GM19452 (cell line): ENCODE results near the gene GMPS.
A peak's percentile ranks its signal among the peaks of the same experiment; 100 is the strongest.
"Not testable (repeated sequence)": the region's sequence is repeated elsewhere in the genome, so short reads cannot be mapped to it uniquely, and the experiment has no call there.

Source experiments
- ATAC-seq: cut with Tn5 transposase; IDR thresholded peaks from one replicate; pipeline ENCODE4 v1.9.1; 2021; ENCODE audit not compliant: unreplicated experiment

Gene GMPS

DNA sequence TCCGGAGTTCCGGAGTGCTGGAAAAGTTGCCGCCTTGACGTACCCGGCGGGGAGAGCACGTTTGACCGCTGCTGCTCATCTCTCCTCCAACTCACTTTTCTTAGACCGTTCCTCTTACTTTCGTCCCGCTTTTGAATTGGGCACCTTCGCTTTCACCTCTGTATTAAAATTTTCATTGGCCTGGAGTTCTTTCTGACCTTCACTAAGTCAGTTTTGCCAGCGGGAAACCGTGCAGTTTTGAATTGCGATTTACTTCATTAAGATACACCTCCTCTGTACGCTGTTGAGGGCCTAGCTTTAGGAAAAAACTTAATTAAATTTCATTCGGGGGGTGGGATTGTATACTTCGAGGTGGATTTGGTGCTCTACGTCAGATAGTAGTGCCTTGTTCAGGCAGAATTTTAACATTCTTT, 1.3 kb downstream of the GMPS start:
- peak; percentile 3 for ATAC-seq

DNA sequence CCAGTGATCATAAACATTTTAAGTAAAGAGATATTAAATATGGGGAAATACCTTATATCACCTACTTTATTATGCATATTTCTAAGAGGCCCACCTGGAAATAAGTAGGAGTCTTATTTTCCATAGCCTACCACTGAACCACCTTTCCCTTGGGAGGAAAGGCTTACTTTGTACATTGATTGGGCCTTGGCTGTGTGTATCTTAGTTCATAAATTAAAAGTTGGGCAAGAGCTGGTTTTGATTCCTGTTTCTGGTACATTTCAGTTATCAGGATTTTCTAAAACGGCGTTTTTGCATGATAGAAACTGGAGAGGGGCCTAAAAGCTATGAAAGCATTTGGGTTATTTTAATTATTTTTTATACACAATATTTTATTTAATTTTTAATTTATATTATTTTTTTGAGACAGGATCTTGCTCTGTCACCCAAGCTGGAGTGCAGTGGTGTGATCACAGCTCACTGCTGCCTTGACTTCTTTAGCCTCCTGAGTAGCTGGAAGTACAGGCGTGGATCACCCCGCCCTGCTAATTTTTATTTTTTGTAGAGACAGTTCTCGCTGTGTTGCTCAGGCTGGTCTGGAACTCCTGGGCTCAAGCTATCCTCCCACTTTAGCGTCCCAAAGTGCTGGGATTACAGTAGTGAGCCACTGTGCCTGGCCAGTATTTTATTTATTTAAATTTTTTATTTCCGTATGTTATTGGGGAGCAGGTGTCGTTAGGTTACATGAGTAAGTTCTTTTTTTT, 2.6 kb downstream of the GMPS start:
- no peak for ATAC-seq

DNA sequence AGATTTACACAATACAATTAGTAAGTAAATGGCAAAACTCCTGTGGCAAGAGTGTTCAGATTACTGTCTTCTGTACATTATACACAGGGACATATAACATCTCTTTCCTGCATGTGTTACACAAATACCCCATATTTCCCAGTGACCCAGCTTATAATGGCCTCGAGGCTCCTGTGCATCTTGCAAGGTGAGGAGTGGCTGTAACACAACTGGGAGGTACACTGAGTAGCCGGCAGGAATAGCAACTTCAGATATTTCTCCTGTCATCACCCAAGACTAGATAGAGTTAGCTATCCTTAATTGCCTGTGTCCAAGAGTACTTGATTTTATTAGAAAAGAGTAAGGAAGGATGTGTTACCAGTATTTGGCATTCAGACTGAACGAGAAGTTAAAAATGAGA, 5.6 kb downstream of the GMPS start:
- ATAC-seq = no peak

DNA sequence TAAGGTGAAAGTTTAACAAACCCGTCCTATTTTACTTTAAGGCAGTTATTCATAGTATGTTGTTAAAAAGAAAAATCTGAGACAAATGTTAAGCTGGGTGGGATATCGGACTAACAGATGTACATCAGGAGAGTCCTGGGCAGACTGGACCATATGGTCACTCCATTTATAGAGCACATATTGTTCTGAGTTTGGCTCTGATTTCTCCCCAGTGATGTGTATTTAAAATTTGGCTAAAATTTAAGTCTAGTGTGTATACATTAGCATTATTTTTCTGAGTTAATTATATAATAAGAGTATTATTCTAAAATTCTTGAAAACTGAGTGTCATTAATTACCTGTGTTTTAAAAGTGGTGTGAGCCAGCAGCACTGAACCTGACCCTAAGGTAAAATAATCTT, 6.1 kb downstream of the GMPS start:
- no peak for ATAC-seq

DNA sequence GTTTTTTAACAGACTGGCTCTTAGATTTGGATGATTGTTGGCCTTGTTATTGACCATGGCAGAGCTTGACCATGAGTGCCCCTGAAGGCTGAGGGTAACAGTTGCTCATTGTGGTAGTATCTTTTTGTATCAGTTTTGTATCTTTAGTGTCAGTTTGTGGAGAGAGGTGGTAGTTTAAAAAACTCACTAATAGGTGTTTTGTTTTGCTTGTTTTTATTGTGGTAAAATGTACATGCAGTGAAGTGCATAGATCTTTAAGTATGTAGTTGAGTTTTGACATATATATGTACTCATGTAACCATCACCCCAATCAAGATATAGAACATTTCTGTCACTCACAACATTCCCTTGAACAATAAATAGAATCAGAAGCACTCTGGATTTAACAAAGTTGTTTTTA, 9.8 kb downstream of the GMPS start:
- ATAC-seq = no peak

DNA sequence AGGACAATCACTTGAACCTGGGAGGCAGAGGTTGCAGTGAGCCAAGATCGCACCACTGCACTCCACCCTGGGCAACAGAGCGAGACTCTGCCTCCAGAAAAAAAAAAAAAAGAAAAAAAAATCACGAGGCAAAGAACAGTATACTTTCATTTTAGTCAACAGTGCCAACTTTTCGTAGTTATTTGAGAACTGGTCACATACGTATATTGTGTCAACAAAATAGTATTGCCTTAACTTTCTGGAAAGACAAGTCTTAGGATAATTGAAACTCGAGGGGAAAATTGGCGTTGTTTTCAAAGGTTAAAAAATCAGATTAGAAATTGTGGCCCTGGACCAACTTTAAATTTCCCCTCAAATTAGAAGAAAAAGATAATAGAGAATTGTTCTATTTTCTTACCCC, 13.8 kb downstream of the GMPS start:
- ATAC-seq = no peak

DNA sequence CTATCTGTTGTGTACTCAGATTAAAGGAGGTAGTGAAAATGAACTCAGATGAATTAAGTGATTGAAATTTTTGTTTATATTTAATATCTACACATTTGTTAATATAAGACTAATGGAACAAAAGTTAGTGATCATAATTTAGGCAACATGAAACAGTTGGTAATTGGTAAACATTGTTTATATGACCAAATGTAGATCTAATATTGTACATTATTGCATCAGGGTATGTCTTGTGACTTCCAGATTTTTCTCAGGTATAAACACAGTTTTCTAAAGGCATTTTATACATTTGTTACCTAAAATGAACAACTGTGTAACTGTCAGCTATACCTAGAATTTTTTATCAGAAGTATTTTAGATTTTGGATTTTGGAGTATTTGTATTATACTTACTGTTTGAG, 14.8 kb downstream of the GMPS start:
- ATAC-seq = no peak

DNA sequence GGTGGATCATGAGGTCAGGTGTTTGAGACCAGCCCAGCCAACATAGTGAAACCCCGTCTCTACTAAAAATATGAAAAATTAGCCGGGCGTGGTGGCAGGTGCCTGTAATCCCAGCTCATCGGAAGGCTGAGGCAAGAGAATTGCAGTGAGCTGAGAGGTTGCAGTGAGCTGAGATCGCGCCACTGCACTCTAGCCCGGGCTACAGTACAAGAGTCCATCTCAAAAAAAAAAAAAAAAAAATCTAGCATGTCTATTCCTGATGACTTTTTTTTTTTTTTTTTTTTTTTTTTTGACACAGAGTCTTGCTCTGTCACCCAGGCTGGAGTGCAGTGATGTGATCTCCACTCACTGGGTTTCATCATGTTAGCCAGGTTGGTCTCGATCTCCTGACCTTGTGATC, 15.9 kb downstream of the GMPS start:
- not testable (repeated sequence) for ATAC-seq

DNA sequence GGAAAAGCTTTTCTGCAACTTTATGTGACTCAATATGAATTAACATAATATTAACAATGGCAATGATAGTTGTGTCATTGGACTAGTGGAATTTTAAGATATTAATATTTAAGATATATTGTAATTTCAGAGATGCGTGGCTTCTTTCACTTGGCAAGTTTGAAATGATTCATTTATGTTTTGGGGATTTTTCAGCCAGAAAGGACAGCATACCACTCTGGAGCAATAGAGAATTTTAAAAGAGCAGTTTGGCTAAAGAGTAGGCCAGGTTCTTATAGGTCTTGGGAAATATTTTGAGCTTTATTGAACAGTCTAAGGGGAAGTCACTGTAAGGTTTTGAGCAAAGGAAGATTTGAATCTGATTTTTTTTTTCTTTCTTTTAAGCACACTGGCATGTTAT, 16.5 kb downstream of the GMPS start:
- ATAC-seq = no peak

DNA sequence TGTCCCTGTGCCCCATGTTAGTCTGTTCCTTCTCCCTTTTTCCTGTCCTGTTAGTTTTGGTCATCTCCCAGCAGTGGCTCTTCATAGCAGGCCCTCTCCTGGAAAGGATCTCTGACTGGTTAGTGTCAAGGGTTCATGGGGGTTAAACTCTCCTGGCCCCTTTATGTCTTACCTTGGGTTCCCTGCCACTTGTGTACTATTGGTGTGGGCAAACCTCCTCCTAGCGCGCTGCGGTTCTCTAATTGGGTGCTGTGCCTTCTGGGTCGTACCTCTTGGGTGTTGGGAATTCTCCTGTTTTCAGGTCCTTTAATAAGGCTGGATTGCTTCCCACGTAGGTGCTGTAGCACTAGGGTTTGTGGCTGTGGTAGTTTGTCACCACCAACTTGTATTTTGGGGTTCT, 18.8 kb downstream of the GMPS start:
- no peak for ATAC-seq

DNA sequence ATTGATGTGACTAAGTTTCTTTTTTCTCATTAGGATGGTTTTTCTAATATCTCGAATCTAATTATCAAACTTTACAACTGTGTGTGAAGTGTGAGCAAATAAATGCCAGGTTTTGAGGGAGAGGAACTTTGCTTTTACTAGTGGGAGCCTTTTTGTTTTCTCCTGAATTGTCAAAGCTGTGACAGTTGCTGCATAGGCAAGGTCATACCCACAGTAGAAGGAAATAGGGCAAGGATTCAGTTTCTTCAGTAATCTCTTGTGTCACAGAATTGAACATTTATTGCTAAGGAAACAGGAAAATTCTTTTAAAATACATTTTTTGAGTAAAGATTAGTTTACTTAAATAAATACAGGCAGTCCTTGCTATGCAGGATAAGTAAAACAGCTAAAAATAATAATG, 19.5 kb downstream of the GMPS start:
- ATAC-seq = no peak

DNA sequence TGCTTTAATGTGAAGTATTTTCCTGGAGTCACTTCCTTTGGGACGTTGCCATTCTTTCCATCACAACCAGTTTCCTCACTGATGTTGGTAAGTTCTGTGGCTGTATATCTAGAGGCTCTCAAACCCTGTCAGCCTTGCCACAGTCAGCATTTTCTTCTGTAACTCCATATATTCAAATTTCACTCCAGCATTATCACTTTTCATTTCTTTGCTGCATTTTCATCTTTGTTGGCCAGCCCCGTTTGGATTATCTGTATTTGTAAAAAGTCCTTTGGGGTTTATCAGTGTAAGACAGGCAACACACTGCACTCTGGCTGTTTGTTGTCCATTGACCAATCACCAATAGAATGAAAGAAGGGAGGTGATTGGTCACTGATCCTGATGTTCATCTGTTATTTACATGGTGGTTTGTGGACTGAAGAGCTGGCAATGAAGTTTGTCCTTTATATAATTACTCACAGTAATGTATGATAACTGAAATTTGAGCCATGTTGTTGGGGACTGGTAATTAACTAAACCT, 20.3 kb downstream of the GMPS start:
- ATAC-seq = no peak

DNA sequence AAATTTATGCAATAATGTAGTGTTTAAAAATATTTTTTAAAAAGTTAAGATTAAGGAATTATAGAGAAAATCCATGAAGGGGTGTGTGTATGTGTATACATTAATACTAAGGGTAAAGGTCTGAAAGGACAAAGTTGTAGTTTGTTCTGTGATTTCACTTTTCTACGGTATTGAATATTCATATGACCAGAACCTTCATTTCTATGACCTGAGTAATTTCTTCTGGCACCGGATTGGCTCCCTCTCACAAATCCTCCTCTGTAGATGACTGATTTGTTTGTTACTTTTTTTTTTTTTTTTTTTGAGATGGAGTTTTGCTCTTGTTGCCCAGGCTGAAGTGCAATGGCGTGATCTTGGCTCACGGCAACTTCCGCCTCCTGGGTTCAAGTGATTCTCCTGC, 20.9 kb downstream of the GMPS start:
- ATAC-seq = no peak

DNA sequence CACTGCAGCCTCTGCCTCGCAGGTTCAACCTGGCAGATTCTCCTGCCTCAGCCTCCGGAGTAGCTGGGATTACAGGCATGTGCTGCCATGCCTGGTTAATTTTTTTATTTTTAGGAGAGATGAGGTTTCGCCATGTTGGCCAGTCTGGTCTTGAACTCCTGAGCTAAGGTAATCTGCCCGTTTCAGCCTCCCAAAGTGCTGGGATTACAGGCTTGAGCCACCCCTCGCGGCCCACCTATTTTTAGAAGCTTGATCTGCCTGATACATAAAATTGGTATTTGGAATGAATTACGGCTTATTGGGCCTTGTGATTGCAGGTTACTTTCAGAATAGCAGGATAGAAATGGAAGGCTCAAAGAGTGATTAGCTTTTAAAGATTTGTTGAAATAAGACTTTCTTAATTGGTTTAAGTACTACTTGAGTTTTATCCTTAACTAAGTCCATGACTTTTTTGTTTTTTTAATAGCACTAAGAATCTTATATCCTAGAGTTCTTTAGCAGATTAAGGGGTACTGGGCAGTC, 25.0 kb downstream of the GMPS start:
- ATAC-seq = no peak

DNA sequence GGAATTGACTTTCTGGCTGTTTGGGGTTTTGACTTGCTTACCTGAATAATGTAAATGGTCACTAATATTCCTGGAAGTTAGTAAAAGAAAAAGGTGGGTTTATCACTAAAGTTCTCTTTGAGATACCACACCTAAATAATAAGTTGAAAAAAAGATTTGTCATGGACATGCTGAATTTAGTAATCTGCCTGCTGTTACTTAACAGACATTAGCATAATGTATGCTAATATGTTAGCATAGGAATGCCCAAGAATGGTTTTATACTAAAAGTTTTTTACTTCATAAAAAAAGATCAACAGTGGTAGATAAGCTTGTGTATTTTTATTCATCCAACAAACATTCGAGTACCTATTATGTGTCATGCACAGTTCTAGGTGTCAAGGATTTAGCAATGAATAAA, 36.5 kb downstream of the GMPS start:
- ATAC-seq = no peak

DNA sequence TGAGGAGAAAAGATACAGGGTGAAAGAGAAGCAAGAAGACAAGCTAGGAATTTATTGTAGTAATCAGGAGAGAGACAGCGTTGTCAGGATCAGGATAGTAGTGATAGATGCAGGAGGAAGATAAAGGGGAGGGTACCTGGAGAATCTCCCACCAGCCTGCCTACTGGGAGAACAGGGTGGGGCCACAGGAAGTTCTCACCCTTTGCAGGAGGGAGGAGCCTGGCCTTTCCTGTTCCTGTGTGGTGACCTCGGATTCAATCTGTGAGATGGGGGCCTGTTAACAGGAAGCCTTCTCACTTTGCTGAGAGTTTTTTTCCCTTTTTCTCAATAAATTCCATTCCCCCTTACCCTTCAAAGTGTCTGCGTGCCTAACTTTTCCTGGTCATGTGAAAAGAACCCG, 37.6 kb downstream of the GMPS start:
- no peak for ATAC-seq

DNA sequence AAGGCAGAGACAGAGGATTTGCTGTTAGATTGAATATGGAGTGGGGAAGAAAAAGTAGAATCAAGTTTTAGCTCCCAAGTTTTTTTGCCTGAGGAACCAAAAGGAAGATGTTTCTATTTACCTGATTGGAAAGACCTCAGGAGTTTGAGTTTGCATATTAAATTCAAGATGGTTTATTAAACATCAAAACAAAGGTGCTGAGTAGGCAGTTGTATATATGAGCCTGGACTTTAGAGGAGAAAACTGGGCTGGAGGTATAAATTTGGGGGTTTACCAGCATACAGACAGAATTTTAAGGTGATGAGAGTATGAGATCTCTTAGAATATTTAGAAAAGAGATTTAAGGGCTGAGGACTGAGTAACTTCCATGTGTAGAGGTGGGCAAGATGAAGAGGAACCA, 38.2 kb downstream of the GMPS start:
- no peak for ATAC-seq

DNA sequence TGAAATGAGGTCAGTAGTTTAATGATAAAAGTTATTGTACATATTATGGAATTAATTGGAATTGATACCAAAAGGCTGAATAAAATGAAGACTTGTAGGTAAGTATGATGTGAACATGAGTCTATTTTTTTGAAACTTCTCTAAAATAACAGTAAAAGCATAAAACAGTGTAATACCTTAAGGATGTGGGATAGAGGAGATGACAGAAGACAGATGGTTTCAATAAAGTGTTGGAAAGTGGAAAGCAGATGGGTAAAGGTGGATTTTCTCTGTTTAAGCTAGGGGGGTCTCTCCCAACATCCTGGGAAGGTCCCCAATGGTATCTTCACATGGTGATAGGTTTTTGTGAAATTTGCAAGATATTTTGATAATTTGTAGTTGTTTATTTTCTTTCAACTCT, 41.6 kb downstream of the GMPS start:
- ATAC-seq = no peak

DNA sequence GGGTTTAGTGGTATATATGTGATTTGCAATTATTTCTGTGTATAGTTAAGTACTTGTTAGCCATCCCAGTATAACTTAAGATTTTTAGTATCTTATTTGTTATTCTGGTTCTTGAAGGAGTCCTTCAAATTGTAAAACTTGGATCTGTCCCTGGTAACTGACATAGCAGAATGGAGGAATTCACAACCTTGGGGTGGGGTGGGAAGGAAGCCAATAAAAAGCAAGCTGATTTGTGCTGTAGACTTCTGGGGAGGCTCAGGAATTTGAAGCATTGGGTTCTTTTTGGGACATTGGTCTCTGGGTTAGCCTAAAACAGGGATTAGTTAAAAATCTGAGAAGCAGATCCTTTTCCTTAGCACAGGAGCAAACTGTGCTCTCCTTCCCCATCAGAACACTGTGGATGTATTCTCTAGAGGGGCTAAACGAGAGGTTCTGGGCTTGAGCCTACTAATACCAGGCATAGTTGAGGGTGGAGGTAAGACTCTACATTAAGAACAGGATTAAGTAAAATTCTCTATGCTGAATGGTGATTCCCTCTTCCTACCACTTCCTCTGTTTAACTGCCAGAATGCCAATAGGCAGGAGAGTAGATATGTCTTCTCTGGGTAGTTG, 42.2 kb downstream of the GMPS start:
- no peak for ATAC-seq

DNA sequence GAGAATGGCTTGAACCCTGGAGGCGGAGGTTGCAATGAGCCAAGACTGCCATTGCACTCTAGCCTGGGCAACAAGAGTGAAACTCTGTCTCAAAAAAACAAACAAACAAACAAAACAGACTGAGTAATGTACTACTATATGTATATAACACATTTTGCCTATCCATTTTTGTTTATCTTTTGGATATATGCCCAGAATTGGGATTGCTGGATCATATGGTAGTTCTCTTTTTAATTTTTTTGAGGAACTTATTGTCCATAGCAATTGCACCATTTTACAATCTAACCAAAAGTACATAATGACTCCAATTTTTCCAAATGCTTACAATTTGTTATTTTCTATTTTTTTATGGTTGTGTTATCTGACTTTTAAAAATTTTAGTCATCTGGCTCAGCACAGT, 47.3 kb downstream of the GMPS start:
- no peak for ATAC-seq

DNA sequence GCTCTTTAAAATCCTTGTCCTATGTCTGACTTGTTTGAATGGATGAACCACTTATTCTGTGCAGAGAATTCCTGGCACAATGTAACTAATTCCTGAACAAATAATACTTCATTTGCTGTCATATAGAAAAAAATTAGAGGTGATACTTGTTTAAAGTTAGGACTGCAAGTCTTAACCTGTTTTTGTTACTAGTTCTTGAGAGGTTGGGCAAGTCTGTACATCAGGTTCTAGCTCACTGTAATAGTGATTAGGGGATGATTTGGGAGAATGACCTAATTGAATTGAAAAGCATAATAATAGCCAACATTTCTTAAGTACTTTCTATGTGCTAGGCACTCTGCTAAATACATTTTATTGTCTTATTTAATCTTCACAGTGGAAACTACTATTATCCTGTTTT, 49.3 kb downstream of the GMPS start:
- no peak for ATAC-seq

DNA sequence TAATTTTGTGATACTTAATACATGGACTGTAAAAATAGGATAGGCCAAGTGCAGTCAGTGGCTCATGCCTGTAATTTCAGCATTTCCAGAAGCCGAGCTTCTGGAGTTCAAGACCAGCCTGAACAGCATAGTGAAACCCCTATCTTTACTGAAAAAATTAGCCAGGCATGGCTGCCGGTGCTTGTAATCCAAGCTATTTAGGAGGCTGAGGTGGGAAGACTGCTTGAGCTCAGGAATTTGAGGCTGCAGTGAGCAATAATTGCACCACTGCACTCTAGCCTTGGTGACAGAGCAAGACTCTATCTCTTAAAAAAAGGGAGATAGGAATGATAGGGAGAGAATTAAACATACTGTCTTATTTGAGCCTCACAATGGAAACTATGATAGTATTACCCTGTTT, 51.0 kb downstream of the GMPS start:
- no peak for ATAC-seq

DNA sequence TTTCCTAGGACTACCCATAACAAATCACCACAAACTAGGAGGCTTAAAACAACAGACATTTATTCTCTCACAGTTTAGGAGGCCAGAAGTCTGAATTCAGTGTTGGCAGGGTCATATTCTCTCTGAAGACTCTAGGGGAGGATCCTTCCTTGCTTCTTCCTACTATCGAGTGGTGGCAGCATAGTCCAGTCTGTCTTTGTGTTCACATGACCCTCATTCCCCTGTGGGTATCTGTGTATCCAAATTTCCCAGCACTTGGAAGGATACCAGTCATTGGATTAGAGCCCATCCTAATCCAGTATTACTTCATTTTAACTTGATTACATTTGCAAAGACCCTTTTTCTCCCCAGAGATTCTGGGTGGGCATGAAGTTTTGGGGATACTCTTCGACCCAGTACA, 63.8 kb downstream of the GMPS start:
- ATAC-seq = no peak
